Neural cell (in vitro differentiated cells): Measurements from ENCODE around the gene CAMK2A. TPM values are rescaled to one million over a fixed set of nuclear protein-coding genes. Genes with fewer than 3 reads are reported as not detected.

Source experiments
- H2AFZ ChIP-seq: fragments of 200-600, 300-800 bp; sonication (generic), shearing (Covaris generic); 2 replicates; pipeline ENCODE4 v1.6.0; 2014; ENCODE audit warnings: low read depth, mild to moderate bottlenecking, antibody characterized with exemption, low read length, moderate library complexity
- H3F3A ChIP-seq: fragments of 200-600 bp; shearing (Covaris generic); 2 replicates; pipeline ENCODE4 v1.6.1; 2016; ENCODE audit warnings: mild to moderate bottlenecking, moderate library complexity, mixed read lengths, antibody characterized with exemption, low read length; ENCODE audit not compliant: insufficient read depth, poor library complexity, severe bottlenecking
- H3K27ac ChIP-seq: fragments of 200-600, 300-800 bp; sonication (generic), shearing (Covaris generic); 2 replicates; pipeline ENCODE4 v1.5.1; 2014; ENCODE audit warnings: mild to moderate bottlenecking, low read length, moderate library complexity
- H3K27me3 ChIP-seq: fragments of 300-800, 200-600 bp; sonication (generic), shearing (Covaris generic); 2 replicates; pipeline ENCODE4 v1.6.0; 2014; ENCODE audit warnings: mild to moderate bottlenecking, low read depth, low read length, moderate library complexity; ENCODE audit not compliant: insufficient read depth
- H3K36me3 ChIP-seq: fragments of 300-800, 200-600 bp; sonication (generic), shearing (Covaris generic); 2 replicates; pipeline ENCODE4 v1.5.1; 2014; ENCODE audit warnings: mild to moderate bottlenecking, antibody characterized with exemption, low read length, moderate library complexity; ENCODE audit not compliant: insufficient read depth
- H3K4me2 ChIP-seq: fragments of 300-800, 200-600 bp; sonication (generic), shearing (Covaris generic); 2 replicates; pipeline ENCODE4 v1.6.0; 2014; ENCODE audit warnings: mild to moderate bottlenecking, low read length
- H3K4me3 ChIP-seq: fragments of 300-800, 200-600 bp; sonication (generic), shearing (Covaris generic); 2 replicates; pipeline ENCODE4 v1.5.1; 2014; ENCODE audit warnings: mild to moderate bottlenecking, low read length, moderate library complexity
- H3K79me2 ChIP-seq: fragments of 200-600 bp; shearing (Covaris generic); replicated peaks from 2 replicates; pipeline ENCODE4 v1.6.0; 2014; ENCODE audit warnings: mild to moderate bottlenecking, low read length, moderate library complexity; ENCODE audit not compliant: insufficient read depth
- H3K9ac ChIP-seq: fragments of 300-800, 200-600 bp; sonication (generic), shearing (Covaris generic); 2 replicates; pipeline ENCODE4 v1.6.1; 2016; ENCODE audit warnings: mild to moderate bottlenecking, low read length, mixed read lengths
- H3K9me2 ChIP-seq: fragments of 200-600 bp; shearing (Covaris generic); 2 replicates; pipeline ENCODE4 v1.6.1; 2016; ENCODE audit warnings: mild to moderate bottlenecking, low read length, mixed read lengths; ENCODE audit not compliant: insufficient read depth
- H3K9me3 ChIP-seq: fragments of 200-600, 300-800 bp; sonication (generic), shearing (Covaris generic); 2 replicates; pipeline ENCODE4 v1.6.1; 2016; ENCODE audit warnings: mild to moderate bottlenecking, mixed run types, low read length, moderate library complexity, mixed read lengths
- H4K20me1 ChIP-seq: fragments of 200-600 bp; shearing (Covaris generic); 2 replicates; pipeline ENCODE4 v1.6.1; 2016; ENCODE audit warnings: mild to moderate bottlenecking, mixed run types; ENCODE audit not compliant: insufficient read depth
- CTCF ChIP-seq: fragments of 450-650 bp; IDR thresholded peaks from 2 replicates; pipeline ENCODE4 v1.5.1; 2014; ENCODE audit warnings: antibody characterized with exemption, mild to moderate bottlenecking, moderate library complexity; ENCODE audit not compliant: poor library complexity, severe bottlenecking
- EP300 ChIP-seq: fragments of 450-650 bp; conservative IDR thresholded peaks from 2 replicates; pipeline ENCODE4 v1.6.1; 2014; ENCODE audit warnings: antibody characterized with exemption, mild to moderate bottlenecking, moderate library complexity; ENCODE audit not compliant: poor library complexity, severe bottlenecking
- EZH2 ChIP-seq: fragments of 200-600, 300-800 bp; shearing (Covaris generic), sonication (generic); IDR thresholded peaks from 2 replicates; pipeline ENCODE4 v1.6.1; 2014; ENCODE audit warnings: antibody characterized with exemption, low read length, borderline replicate concordance, mild to moderate bottlenecking; ENCODE audit not compliant: insufficient read depth, poor library complexity, severe bottlenecking
- MXI1 ChIP-seq: fragments of 450-650 bp; conservative IDR thresholded peaks from 2 replicates; pipeline ENCODE4 v1.6.1; 2014; ENCODE audit warnings: antibody characterized with exemption, mild to moderate bottlenecking; ENCODE audit not compliant: poor library complexity, severe bottlenecking
- POLR2AphosphoS5 ChIP-seq: IDR thresholded peaks from 2 replicates; pipeline ENCODE4 v1.6.1; 2012
- RAD21 ChIP-seq: fragments of 450-650 bp; conservative IDR thresholded peaks from 2 replicates; pipeline ENCODE4 v1.6.1; 2014; ENCODE audit warnings: antibody characterized with exemption, mild to moderate bottlenecking, moderate library complexity
- REST ChIP-seq: IDR thresholded peaks from 2 replicates; pipeline ENCODE4 v1.6.1; 2012; ENCODE audit warnings: borderline replicate concordance
- SMC3 ChIP-seq: fragments of 450-650 bp; conservative IDR thresholded peaks from 2 replicates; pipeline ENCODE4 v1.6.1; 2014; ENCODE audit warnings: antibody characterized with exemption, mild to moderate bottlenecking, moderate library complexity; ENCODE audit not compliant: poor library complexity
- TAF1 ChIP-seq: IDR thresholded peaks from 2 replicates; pipeline ENCODE4 v1.6.1; 2012; ENCODE audit warnings: low read depth
- polyA plus RNA-seq: library from polyadenylated mRNA; depleted of rRNA; stranded (reverse); fragments of >200 nt; gene quantifications from 2 replicates; pipeline ENCODE4 v1.2.3, GENCODE V29; 2014

The CAMK2A gene
- polyA plus RNA-seq, 1 donor from 2014 or later, result 61.7 TPM

- no peaks in the 10 kb centered on the region for H3K9me3 ChIP-seq
- H3K36me3 ChIP-seq, result no peaks in the 10 kb centered on the region
- peak overlapping the region; percentile 70 for H3K9ac ChIP-seq
- H3K27me3 ChIP-seq, result no peaks in the 10 kb centered on the region
- no peaks in the 10 kb centered on the region for H3K79me2 ChIP-seq
- TF ChIP-seq CTCF, result no peak
- no peak for TF ChIP-seq EZH2
- no peak for TF ChIP-seq RAD21
- TF ChIP-seq TAF1, result no peak
- TF ChIP-seq REST, result no peak
- no peak for TF ChIP-seq POLR2AphosphoS5
- no peak for TF ChIP-seq MXI1
- no peak for TF ChIP-seq SMC3
- no peak for TF ChIP-seq EP300
- peak overlapping the region; percentile 97 for H3K27ac ChIP-seq
- peaks cover 15% of the 10 kb centered on the region for H3F3A ChIP-seq
- no peaks in the 10 kb centered on the region for H4K20me1 ChIP-seq
- H3K9me2 ChIP-seq, result no peaks in the 10 kb centered on the region
- peak overlapping the region; percentile 58 for H3K4me2 ChIP-seq
- peak overlapping the region; percentile 61 for H3K4me3 ChIP-seq
- no peak overlapping the region for H2AFZ ChIP-seq
Measured at GRCh38 chr5:150310246-150310645, 20.7 kb upstream of the CAMK2A start.

GRCh38 chr5:150309886-150310239 lies 20.3 kb upstream of the CAMK2A start:
- peaks cover 15% of the 10 kb centered on the region for H3F3A ChIP-seq
- H3K9ac ChIP-seq, result peak overlapping the region; percentile 70
- no peaks in the 10 kb centered on the region for H4K20me1 ChIP-seq
- no peaks in the 10 kb centered on the region for H3K36me3 ChIP-seq
- no peaks in the 10 kb centered on the region for H3K27me3 ChIP-seq
- H3K9me3 ChIP-seq, result no peaks in the 10 kb centered on the region
- peak overlapping the region; percentile 58 for H3K4me2 ChIP-seq
- TF ChIP-seq POLR2AphosphoS5 (no peak), RAD21 (no peak), TAF1 (no peak), EP300 (no peak), REST (no peak), MXI1 (no peak), EZH2 (no peak), CTCF (no peak), SMC3 (no peak)
- H2AFZ ChIP-seq, result no peak overlapping the region
- H3K4me3 ChIP-seq, result peak overlapping the region; percentile 61
- H3K79me2 ChIP-seq, result no peaks in the 10 kb centered on the region
- no peaks in the 10 kb centered on the region for H3K9me2 ChIP-seq
- peak overlapping the region; percentile 97 for H3K27ac ChIP-seq
